H9 (cell line): ENCODE measurements around the gene PLAGL1. TPM values are rescaled to one million over a fixed set of nuclear protein-coding genes. Genes with fewer than 3 reads are reported as not detected.

Experiments
- DNase-seq: peaks from one replicate; pipeline ENCODE4 v3.0.0-alpha.2; 2017
- H2AFZ ChIP-seq: one replicate; pipeline ENCODE4 v1.6.1; 2013; ENCODE audit warnings: mild to moderate bottlenecking, low read length, control low read depth, moderate library complexity
- H2AK5ac ChIP-seq: 2 replicates; pipeline ENCODE4 v1.6.1; 2013; ENCODE audit warnings: low read length, control low read depth, mixed read lengths; ENCODE audit not compliant: insufficient read length
- H2BK120ac ChIP-seq: one replicate; pipeline ENCODE4 v1.6.1; 2013; ENCODE audit warnings: low read depth, mild to moderate bottlenecking, low read length, control low read depth, inconsistent platforms; ENCODE audit not compliant: poor library complexity, severe bottlenecking
- H2BK12ac ChIP-seq: 2 replicates; pipeline ENCODE4 v1.6.1; 2013; ENCODE audit warnings: low read length, control low read depth, mixed read lengths, low read depth; ENCODE audit not compliant: insufficient read length
- H2BK15ac ChIP-seq: 2 replicates; pipeline ENCODE4 v1.6.1; 2013; ENCODE audit warnings: low read depth, low read length, control low read depth
- H2BK20ac ChIP-seq: one replicate; pipeline ENCODE4 v1.6.1; 2013; ENCODE audit warnings: low read depth, mild to moderate bottlenecking, low read length, control low read depth, inconsistent platforms; ENCODE audit not compliant: poor library complexity, severe bottlenecking
- H2BK5ac ChIP-seq: 2 replicates; pipeline ENCODE4 v1.6.1; 2013; ENCODE audit warnings: low read length, control low read depth, mixed read lengths; ENCODE audit not compliant: insufficient read length
- H3K14ac ChIP-seq: 2 replicates; pipeline ENCODE4 v1.6.1; 2013; ENCODE audit warnings: low read length, control low read depth; ENCODE audit not compliant: insufficient read depth
- H3K18ac ChIP-seq: 2 replicates; pipeline ENCODE4 v1.6.1; 2013; ENCODE audit warnings: low read depth, mild to moderate bottlenecking, mixed read lengths, low read length, control low read depth; ENCODE audit not compliant: insufficient read length
- H3K23ac ChIP-seq: 2 replicates; pipeline ENCODE4 v1.6.1; 2013; ENCODE audit warnings: low read length, control low read depth, mixed read lengths, low read depth; ENCODE audit not compliant: insufficient read length
- H3K23me2 ChIP-seq: 2 replicates; pipeline ENCODE4 v1.6.1; 2013; ENCODE audit warnings: low read depth, mild to moderate bottlenecking, mixed read lengths, low read length, control low read depth; ENCODE audit not compliant: insufficient read length, poor library complexity, severe bottlenecking
- H3K27ac ChIP-seq: 2 replicates; pipeline ENCODE4 v1.5.1; 2013; ENCODE audit warnings: low read length, control low read depth, mixed read lengths, low read depth; ENCODE audit not compliant: insufficient read length
- H3K27me3 ChIP-seq: 2 replicates; pipeline ENCODE4 v1.6.1; 2013; ENCODE audit warnings: low read length, control low read depth, inconsistent platforms; ENCODE audit not compliant: insufficient read depth
- H3K4ac ChIP-seq: 2 replicates; pipeline ENCODE4 v1.6.1; 2013; ENCODE audit warnings: low read depth, mild to moderate bottlenecking, control low read depth, inconsistent platforms, low read length, moderate library complexity
- H3K4me1 ChIP-seq: 2 replicates; pipeline ENCODE4 v1.6.1; 2013; ENCODE audit warnings: low read length, control low read depth, inconsistent platforms; ENCODE audit not compliant: insufficient read depth
- H3K4me2 ChIP-seq: 2 replicates; pipeline ENCODE4 v1.6.1; 2013; ENCODE audit warnings: low read length, control low read depth, mixed read lengths; ENCODE audit not compliant: insufficient read length, insufficient read depth
- H3K56ac ChIP-seq: 2 replicates; pipeline ENCODE4 v1.6.1; 2013; ENCODE audit warnings: low read depth, mild to moderate bottlenecking, mixed read lengths, low read length, control low read depth; ENCODE audit not compliant: insufficient read length
- H3K79me1 ChIP-seq: 2 replicates; pipeline ENCODE4 v1.6.1; 2013; ENCODE audit warnings: low read depth, mild to moderate bottlenecking, moderate library complexity, low read length, control low read depth, inconsistent platforms; ENCODE audit not compliant: insufficient read depth, poor library complexity, severe bottlenecking
- H3K79me2 ChIP-seq: 2 replicates; pipeline ENCODE4 v1.6.1; 2013; ENCODE audit warnings: low read length, control low read depth, inconsistent platforms; ENCODE audit not compliant: insufficient read depth
- H3K9ac ChIP-seq: 2 replicates; pipeline ENCODE4 v1.6.1; 2013; ENCODE audit warnings: low read length, control low read depth, mixed read lengths; ENCODE audit not compliant: insufficient read length; ENCODE audit errors: extremely low read depth
- H3K9me3 ChIP-seq: one replicate; pipeline ENCODE4 v1.6.1; 2013; ENCODE audit warnings: low read depth, low read length, inconsistent platforms; ENCODE audit not compliant: control insufficient read depth
- H3T11ph ChIP-seq: one replicate; pipeline ENCODE4 v1.6.1; 2013; ENCODE audit warnings: mild to moderate bottlenecking, low read length, control low read depth, inconsistent platforms
- H4K20me1 ChIP-seq: one replicate; pipeline ENCODE4 v1.6.1; 2013; ENCODE audit not compliant: control insufficient read depth, insufficient read length, insufficient read depth
- H4K5ac ChIP-seq: 2 replicates; pipeline ENCODE4 v1.6.1; 2013; ENCODE audit warnings: low read depth, mild to moderate bottlenecking, mixed read lengths, low read length, control low read depth; ENCODE audit not compliant: insufficient read length
- H4K8ac ChIP-seq: replicated peaks from 2 replicates; pipeline ENCODE4 v1.6.1; 2013; ENCODE audit warnings: low read length, control low read depth, mixed read lengths, low read depth; ENCODE audit not compliant: insufficient read length
- H4K91ac ChIP-seq: 2 replicates; pipeline ENCODE4 v1.6.1; 2013; ENCODE audit warnings: low read depth, mild to moderate bottlenecking, moderate library complexity, mixed read lengths, low read length, control low read depth; ENCODE audit not compliant: insufficient read length
- H3K27ac Mint-ChIP-seq, 3 experiments: 2 replicates in 2 of 3; 3 replicates in 1 of 3; pipeline ENCODE4 v1.8.0; 2020 to 2021; ENCODE audit warnings: mixed read lengths in 3 of 3, mild to moderate bottlenecking in 1 of 3, moderate library complexity in 1 of 3
- H3K27me3 Mint-ChIP-seq: 2 replicates; pipeline ENCODE4 v1.8.0; 2021; ENCODE audit warnings: low read depth, mild to moderate bottlenecking, moderate library complexity, mixed read lengths
- H3K36me3 Mint-ChIP-seq, 3 experiments: 2 replicates in 2 of 3; 3 replicates in 1 of 3; pipeline ENCODE4 v1.8.0; 2020 to 2021; ENCODE audit warnings: low read depth in 3 of 3, mixed read lengths in 3 of 3; ENCODE audit not compliant: insufficient read depth in 1 of 3
- H3K4me1 Mint-ChIP-seq, 2 experiments: 2 replicates each; pipeline ENCODE4 v1.8.0; 2020; ENCODE audit warnings: mixed read lengths in 2 of 2
- H3K4me3 Mint-ChIP-seq, 2 experiments: 2 replicates in 1 of 2; 3 replicates in 1 of 2; pipeline ENCODE4 v1.8.0; 2020 to 2021; ENCODE audit warnings: mild to moderate bottlenecking in 2 of 2, mixed read lengths in 2 of 2, moderate library complexity in 1 of 2
- H3K9me3 Mint-ChIP-seq, 2 experiments: 2 replicates in 1 of 2; 3 replicates in 1 of 2; pipeline ENCODE4 v1.8.0; 2020; ENCODE audit warnings: mild to moderate bottlenecking in 2 of 2, mixed read lengths in 2 of 2, moderate library complexity in 1 of 2
- CTCF ChIP-seq: fragments of 200-600 bp; sonication (generic); conservative IDR thresholded peaks from 3 replicates; pipeline ENCODE4 v1.8.0; 2021; ENCODE audit warnings: antibody characterized with exemption, mild to moderate bottlenecking
- WGBS: extraction: QIAGEN DNeasy Blood & Tissue Kit; methylation state at CpG from one replicate; pipeline ENCODE4 v1.1.7; 2013; ENCODE audit warnings: missing lambda C conversion rate, low lambda C conversion rate, mixed read lengths; ENCODE audit not compliant: insufficient read length; ENCODE audit errors: extremely low coverage; 5-methylcytosine and 5-hydroxymethylcytosine counted together
- total RNA-seq: library from RNA; stranded (reverse); gene quantifications from 2 replicates; pipeline ENCODE4 v1.2.1, GENCODE V29; 2021

Gene PLAGL1
- total RNA-seq, 1 experiment from 2014 or later = 1.9 TPM

GRCh38 chr6:144033816-144034735 is 26.0 kb upstream of the PLAGL1 start:
- Histone ChIP-seq H2BK12ac (no peak overlapping the region), H2AFZ (no peak overlapping the region), H3K4ac (no peak overlapping the region), H3K9ac (no peak overlapping the region), H3K56ac (no peak overlapping the region), H2BK20ac (no peak overlapping the region), H3K79me2 (no peaks in the 10 kb centered on the region), H3K9me3 (no peaks in the 10 kb centered on the region), H3K27me3 (no peaks in the 10 kb centered on the region), H3K23me2 (no peaks in the 10 kb centered on the region), H3K79me1 (no peaks in the 10 kb centered on the region), H4K91ac (no peak overlapping the region), H3K27ac (no peak overlapping the region), H3K4me1 (no peaks in the 10 kb centered on the region), H3T11ph (no peak overlapping the region), H3K14ac (no peak overlapping the region), H3K23ac (no peak overlapping the region), H2BK120ac (no peak overlapping the region), H4K8ac (no peak overlapping the region), H4K20me1 (no peaks in the 10 kb centered on the region), H2BK5ac (no peak overlapping the region), H3K18ac (no peak overlapping the region), H2AK5ac (no peak overlapping the region), H3K4me2 (no peak overlapping the region), H4K5ac (no peak overlapping the region), H2BK15ac (no peak overlapping the region)
- no peak for TF ChIP-seq CTCF
- no peak overlapping the region for H3K4me3 Mint-ChIP-seq
- WGBS = no CpG with 5 or more reads among the region's 4 CpGs
- H3K9me3 Mint-ChIP-seq = peaks cover 0 to 4% of the 10 kb centered on the region in 2 experiments; a peak in 1 of 5 replicates
- DNase-seq = no peak
- H3K36me3 Mint-ChIP-seq = no peaks in the 10 kb centered on the region
- peaks cover 8 to 10% of the 10 kb centered on the region in 2 experiments for H3K4me1 Mint-ChIP-seq
- peaks cover 5% of the 10 kb centered on the region; the same call in 1 of the 2 replicates for H3K27me3 Mint-ChIP-seq
- H3K27ac Mint-ChIP-seq = no peak overlapping the region
